NT2/D1 (cell line): ENCODE measurements around the gene WFDC5.

Experiments
- SUZ12 ChIP-seq: IDR thresholded peaks from 2 replicates; pipeline ENCODE4 v1.6.1; 2011; ENCODE audit not compliant: insufficient read length, insufficient read depth; ENCODE audit errors: extremely low read depth
- YY1 ChIP-seq: IDR thresholded peaks from 2 replicates; pipeline ENCODE4 v1.6.1; 2011; ENCODE audit not compliant: insufficient read length, insufficient read depth
- ZNF274 ChIP-seq: IDR thresholded peaks from 2 replicates; pipeline ENCODE4 v1.6.1; 2011; ENCODE audit warnings: mild to moderate bottlenecking, low read depth, low read length

DNA sequence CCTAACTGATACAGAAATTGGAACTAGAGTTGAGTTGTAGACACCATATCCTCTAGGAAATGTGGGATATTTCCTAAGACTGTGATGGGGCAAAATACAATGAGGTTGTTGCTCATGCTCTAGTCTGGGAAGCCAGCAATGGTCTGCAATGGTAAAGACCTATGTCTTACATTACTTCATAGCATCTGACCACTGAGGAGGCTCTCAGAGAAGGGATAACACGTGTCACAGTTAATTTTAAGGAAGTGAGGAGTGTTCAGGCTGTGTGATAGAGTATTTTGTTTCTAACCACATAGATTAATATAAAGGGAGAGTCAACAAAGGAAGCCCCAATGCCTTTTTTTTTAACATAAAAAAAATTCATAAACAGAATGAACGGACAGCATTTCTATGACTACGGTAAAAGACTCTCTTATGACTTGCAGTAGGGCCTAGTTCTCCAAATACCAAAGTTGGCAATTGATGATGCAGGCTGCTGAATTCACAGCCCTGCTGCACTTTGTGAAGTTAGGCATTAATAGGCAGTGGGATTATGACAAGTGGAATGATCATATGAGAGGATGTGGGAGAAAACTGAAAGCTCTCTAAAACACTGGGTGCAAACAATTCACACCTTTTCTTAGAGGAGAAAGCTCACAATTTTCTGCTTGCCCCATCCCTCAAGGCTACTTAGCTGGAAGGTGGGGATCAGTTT is 27.7 kb downstream of the WFDC5 start:
- TF ChIP-seq YY1 = no peak
- no peak for TF ChIP-seq ZNF274
- TF ChIP-seq SUZ12 = no peak
